Activated B cell treated with CpG ODN at 0.5 μM for 24 hours (primary cell): Measurements from ENCODE around the gene LZIC. TPM values are rescaled to one million over a fixed set of nuclear protein-coding genes. Genes with fewer than 3 reads are reported as not detected.
A peak's percentile ranks its signal among the peaks of the same experiment; 100 is the strongest.

ENCODE experiments used
- ATAC-seq: fragments of 200-7000 bp; cut with Tn5 transposase; one replicate; pipeline ENCODE4 v1.10.0; 2021; ENCODE audit warnings: low read depth, mild to moderate bottlenecking, moderate library complexity
- CTCF ChIA-PET: fragments of 350-600 bp; sonication (Branson Sonifier 250); formaldehyde crosslinking; loops from one replicate; lab custom pipeline; 2021; ENCODE audit warnings: antibody characterized with exemption; lab: Charles Lee
- POLR2A ChIA-PET: fragments of 350-600 bp; sonication (Branson Sonifier 250); formaldehyde crosslinking; loops from one replicate; lab custom pipeline; 2021; ENCODE audit warnings: antibody characterized with exemption; lab: Charles Lee
- DNase-seq: peaks from one replicate; pipeline ENCODE4 v3.0.0; 2022
- H3K27ac Mint-ChIP-seq: one replicate; pipeline ENCODE4 v1.8.0; 2020; ENCODE audit warnings: mixed read lengths
- H3K27me3 Mint-ChIP-seq: one replicate; pipeline ENCODE4 v1.8.0; 2021; ENCODE audit warnings: mixed read lengths
- H3K36me3 Mint-ChIP-seq: one replicate; pipeline ENCODE4 v1.8.0; 2021; ENCODE audit warnings: low read depth, mixed read lengths
- H3K4me1 Mint-ChIP-seq: one replicate; pipeline ENCODE4 v1.8.0; 2021; ENCODE audit warnings: mixed read lengths
- H3K4me3 Mint-ChIP-seq: one replicate; pipeline ENCODE4 v1.8.0; 2020; ENCODE audit warnings: mild to moderate bottlenecking, mixed read lengths
- H3K9me3 Mint-ChIP-seq: one replicate; pipeline ENCODE4 v1.8.0; 2020; ENCODE audit warnings: mixed read lengths
- intact Hi-C: fragments of 100-400 bp; cut with micrococcal nuclease; formaldehyde crosslinking; loops from one replicate; pipeline ENCODE4 v1.15.1; 2024
- total RNA-seq: library from RNA; stranded (reverse); gene quantifications from 2 replicates; pipeline ENCODE4 v1.2.3, GENCODE V29; 2022
- TF ChIP-seq, protein P1 (sequence below): fragments of 200-600 bp; IDR thresholded peaks from one replicate; pipeline ENCODE4 v1.8.0; 2022; ENCODE audit warnings: antibody characterized with exemption, mild to moderate bottlenecking

LZIC gene
- total RNA-seq, 1 donor from 2014 or later, result 19.3 TPM

DNA sequence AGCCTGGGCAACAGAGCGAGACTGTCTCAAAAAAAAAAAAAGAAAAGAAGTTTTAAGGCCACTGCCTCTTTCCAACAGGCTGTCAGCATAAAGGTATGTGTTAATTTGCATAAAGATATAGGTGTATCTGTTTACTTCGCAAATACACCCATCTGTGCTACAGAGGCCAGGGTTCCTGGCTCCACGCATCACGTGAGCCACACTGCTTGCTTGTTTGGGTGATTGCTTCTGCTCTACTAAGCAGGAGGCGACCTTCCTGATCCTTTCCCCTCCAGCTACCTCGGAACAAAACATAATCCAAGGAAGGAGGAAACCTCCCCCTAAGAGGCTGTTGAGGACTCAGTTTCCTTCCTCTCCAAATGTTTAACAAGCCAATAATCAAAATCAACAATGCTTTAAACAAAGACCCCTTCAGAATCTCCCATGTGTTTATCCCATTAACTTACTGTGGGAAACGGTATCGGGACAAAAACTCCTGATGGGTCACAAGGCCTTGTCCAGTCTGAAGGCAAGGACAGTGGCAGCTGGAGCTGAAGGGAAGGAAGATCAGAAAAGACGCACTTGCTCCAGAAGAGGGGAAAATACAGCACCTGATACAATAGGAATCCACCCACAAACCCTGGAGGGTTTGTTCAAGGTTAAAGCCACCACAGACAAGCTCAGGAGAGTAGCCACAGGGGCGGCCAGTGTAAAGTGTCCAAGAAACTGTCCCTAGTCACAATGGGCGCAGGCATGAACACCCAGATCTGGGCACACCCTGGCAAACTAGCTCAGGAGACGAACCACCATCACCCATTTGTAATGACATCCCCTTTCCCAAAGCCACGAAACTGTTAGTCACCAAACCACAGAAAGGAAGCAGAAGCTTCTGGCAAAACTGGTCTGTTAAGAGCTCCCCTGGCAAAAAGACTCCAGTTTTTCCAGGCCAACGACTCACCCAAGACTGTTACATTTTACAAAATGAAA is 50.3 kb downstream of the LZIC start:
- DNase-seq, result no peak
- TF ChIP-seq, protein P1, sequence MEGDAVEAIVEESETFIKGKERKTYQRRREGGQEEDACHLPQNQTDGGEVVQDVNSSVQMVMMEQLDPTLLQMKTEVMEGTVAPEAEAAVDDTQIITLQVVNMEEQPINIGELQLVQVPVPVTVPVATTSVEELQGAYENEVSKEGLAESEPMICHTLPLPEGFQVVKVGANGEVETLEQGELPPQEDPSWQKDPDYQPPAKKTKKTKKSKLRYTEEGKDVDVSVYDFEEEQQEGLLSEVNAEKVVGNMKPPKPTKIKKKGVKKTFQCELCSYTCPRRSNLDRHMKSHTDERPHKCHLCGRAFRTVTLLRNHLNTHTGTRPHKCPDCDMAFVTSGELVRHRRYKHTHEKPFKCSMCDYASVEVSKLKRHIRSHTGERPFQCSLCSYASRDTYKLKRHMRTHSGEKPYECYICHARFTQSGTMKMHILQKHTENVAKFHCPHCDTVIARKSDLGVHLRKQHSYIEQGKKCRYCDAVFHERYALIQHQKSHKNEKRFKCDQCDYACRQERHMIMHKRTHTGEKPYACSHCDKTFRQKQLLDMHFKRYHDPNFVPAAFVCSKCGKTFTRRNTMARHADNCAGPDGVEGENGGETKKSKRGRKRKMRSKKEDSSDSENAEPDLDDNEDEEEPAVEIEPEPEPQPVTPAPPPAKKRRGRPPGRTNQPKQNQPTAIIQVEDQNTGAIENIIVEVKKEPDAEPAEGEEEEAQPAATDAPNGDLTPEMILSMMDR, result no peak
- ATAC-seq, result no peak
- Mint-ChIP-seq H3K4me1 (peaks cover 33% of the 10 kb centered on the region), H3K36me3 (no peaks in the 10 kb centered on the region), H3K27me3 (no peaks in the 10 kb centered on the region), H3K9me3 (no peaks in the 10 kb centered on the region), H3K4me3 (no peak overlapping the region), H3K27ac (peak overlapping the region; percentile 6)
- POLR2A ChIA-PET, result interaction anchor here (0.7 to 1.0 kb wide), 2 partner anchors 18 to 177 kb away, joined by 3 read pairs; no protein-coding TSS in a partner anchor
- intact Hi-C loops, result no loop called here
- CTCF ChIA-PET, result interaction anchor here (1.1 kb wide), 1 partner anchor 15 kb away, joined by 3 read pairs; no protein-coding TSS in a partner anchor

DNA sequence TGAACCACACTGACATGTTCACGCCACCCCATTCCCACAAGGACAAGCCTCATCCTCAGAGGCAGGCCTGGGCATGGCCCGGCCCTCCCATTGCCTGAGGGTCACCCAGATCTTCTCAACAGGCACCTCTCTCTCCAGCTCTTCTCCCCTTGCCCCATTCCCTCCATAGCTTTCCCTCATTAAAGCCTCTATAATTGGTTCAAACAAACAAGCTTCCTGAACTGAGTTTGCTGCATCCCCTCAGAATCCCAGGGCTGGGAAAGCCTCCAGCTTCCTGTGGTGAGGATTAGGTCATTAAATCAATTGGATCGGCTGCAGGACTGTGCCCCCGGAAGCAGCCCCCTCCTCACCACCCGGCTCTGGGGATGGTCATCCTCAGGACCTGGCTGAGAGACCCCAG is 52.0 kb downstream of the LZIC start:
- TF ChIP-seq, protein P1, result no peak
- DNase-seq, result no peak
- Mint-ChIP-seq H3K4me3 (no peak overlapping the region), H3K27ac (no peak overlapping the region), H3K36me3 (no peaks in the 10 kb centered on the region), H3K27me3 (no peaks in the 10 kb centered on the region), H3K4me1 (peaks cover 33% of the 10 kb centered on the region), H3K9me3 (no peaks in the 10 kb centered on the region)
- ChIA-PET POLR2A (no interaction called here), CTCF (interaction anchor here (1.3 kb wide), 1 partner anchor 400 kb away, joined by 3 read pairs; no protein-coding TSS in a partner anchor)
- ATAC-seq, result no peak
- intact Hi-C loops, result no loop called here

DNA sequence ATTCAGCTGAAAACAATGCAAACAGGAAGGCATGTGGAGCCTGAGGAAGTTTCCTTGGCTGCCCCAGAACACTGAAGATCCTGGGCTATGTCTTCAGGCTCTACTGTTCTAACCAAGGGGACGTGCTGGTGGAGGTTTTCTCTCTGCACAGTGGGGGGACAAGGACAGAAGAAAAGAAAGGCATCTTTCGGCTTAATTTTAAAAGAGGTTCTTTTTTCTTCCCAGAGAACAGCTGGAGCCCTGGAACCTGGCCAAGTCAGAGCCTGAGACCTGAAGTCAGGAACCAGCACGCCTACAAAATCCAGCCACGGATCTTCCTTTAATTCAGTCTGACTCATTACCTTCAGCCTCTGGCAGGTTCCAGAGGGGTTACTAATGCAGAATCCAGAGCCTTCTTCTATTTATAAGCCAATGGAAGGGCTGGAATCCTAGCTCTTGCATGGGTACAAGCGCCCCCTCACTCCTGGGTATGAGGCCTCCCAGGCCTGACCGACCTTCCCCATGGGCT is 52.9 kb downstream of the LZIC start:
- no peaks in the 10 kb centered on the region for H3K36me3 Mint-ChIP-seq
- no peaks in the 10 kb centered on the region for H3K27me3 Mint-ChIP-seq
- no peaks in the 10 kb centered on the region for H3K9me3 Mint-ChIP-seq
- ATAC-seq (no peak), DNase-seq (no peak)
- ChIA-PET CTCF (interaction anchor here (1.3 kb wide), 1 partner anchor 399 kb away, joined by 3 read pairs; no protein-coding TSS in a partner anchor), POLR2A (no interaction called here)
- peaks cover 33% of the 10 kb centered on the region for H3K4me1 Mint-ChIP-seq
- no peak overlapping the region for H3K4me3 Mint-ChIP-seq
- intact Hi-C loops, result no loop called here
- TF ChIP-seq, protein P1, result no peak
- peak overlapping the region; percentile 14 for H3K27ac Mint-ChIP-seq

DNA sequence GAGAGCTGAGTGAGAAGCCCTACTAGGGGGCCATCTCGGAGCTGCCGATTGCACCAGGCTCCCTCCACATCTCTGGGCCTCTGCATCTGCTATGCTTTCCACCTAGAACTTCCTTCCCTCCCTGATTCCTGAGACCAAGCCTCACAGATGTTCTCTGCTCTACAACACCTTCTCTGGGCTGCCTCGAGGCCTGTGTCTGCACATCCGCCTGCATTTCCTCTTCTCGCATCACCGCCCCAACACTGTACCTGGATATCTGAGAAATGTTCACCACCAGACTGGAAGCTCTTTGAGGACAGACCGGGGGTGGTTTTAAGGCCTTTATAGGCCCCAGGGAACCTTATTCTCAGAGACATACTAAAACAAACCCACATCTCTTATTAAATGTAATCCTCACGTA is 53.8 kb downstream of the LZIC start:
- Mint-ChIP-seq H3K27ac (peak overlapping the region; percentile 30), H3K9me3 (no peaks in the 10 kb centered on the region), H3K4me1 (peaks cover 33% of the 10 kb centered on the region), H3K4me3 (no peak overlapping the region), H3K36me3 (peaks cover 3% of the 10 kb centered on the region), H3K27me3 (no peaks in the 10 kb centered on the region)
- ChIA-PET POLR2A (no interaction called here), CTCF (interaction anchor here (1.2 kb wide), 1 partner anchor 12 kb away, joined by 3 read pairs; no protein-coding TSS in a partner anchor)
- intact Hi-C loops, result no loop called here
- ATAC-seq (no peak), DNase-seq (no peak)
- TF ChIP-seq, protein P1, result no peak

DNA sequence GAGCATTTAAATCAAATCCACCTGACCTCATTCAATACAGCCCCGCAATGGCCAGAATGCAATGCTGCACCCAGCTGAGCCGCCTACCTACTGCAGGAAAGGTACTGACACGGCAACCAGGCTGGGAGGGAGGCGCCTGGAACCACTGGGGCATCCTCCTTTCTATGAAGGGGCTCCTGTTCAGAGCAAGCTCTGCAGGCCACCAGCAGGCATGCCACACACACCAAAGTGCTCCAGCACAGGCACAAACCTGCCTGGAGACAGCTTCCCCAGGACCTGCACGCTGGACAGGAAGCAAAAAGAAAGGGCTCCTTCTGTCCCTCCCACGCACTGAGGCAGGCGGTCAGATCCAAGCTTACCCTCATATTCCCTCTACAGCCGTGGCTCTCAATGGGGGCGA is 54.3 kb downstream of the LZIC start:
- Mint-ChIP-seq H3K36me3 (peaks cover 3% of the 10 kb centered on the region), H3K4me3 (no peak overlapping the region)

More for the DNA sequence above, 54.3 kb downstream of the LZIC start:
- CTCF ChIA-PET, result interaction anchor here (1.2 kb wide), 1 partner anchor 11 kb away, joined by 3 read pairs; no protein-coding TSS in a partner anchor
- POLR2A ChIA-PET, result no interaction called here
- TF ChIP-seq, protein P1, result no peak
- intact Hi-C loops, result no loop called here
- ATAC-seq, result no peak
- peaks cover 31% of the 10 kb centered on the region for H3K4me1 Mint-ChIP-seq
- H3K27me3 Mint-ChIP-seq, result no peaks in the 10 kb centered on the region
- no peaks in the 10 kb centered on the region for H3K9me3 Mint-ChIP-seq
- H3K27ac Mint-ChIP-seq, result no peak overlapping the region
- DNase-seq, result no peak
